GM13976 (cell line): ENCODE results near the gene TTC19.

ENCODE experiments used
- DNase-seq: peaks from one replicate; pipeline ENCODE4 v3.0.0; 2012; ENCODE audit warnings: low spot score
- CTCF ChIP-seq: IDR thresholded peaks from 2 replicates; pipeline ENCODE4 v1.5.1; 2012; ENCODE audit warnings: borderline replicate concordance, mild to moderate bottlenecking; ENCODE audit not compliant: insufficient read depth; ENCODE audit errors: extremely low read depth, missing control alignments, control extremely low read depth
- in situ Hi-C: fragments of 300-500 bp; cut with MboI; formaldehyde crosslinking; loops from one replicate; pipeline ENCODE4 v1.12.0; 2022; ENCODE audit warnings: low sequenced_read_pairs, mixed read lengths, inconsistent platforms; ENCODE audit not compliant: unreplicated experiment

The TTC19 gene

GRCh38 chr17:15966183-15966878 lies 33.3 kb upstream of the TTC19 start:
- in situ Hi-C loops: loop anchor here (25.0 kb wide), 1 partner anchor 129 kb away; no protein-coding TSS in a partner anchor
- no peak for DNase-seq

GRCh38 chr17:15966879-15967248 lies 32.8 kb upstream of the TTC19 start:
- in situ Hi-C loops: loop anchor here (25.0 kb wide), 1 partner anchor 130 kb away; no protein-coding TSS in a partner anchor
- TF ChIP-seq CTCF: no peak
- no peak for DNase-seq

More at GRCh38 chr17:15966183-15966878, 33.3 kb upstream of the TTC19 start:
- no peak for TF ChIP-seq CTCF

- in situ Hi-C loops: loop anchor here (25.0 kb wide), 1 partner anchor 131 kb away; no protein-coding TSS in a partner anchor
- DNase-seq: no peak
- no peak for TF ChIP-seq CTCF
These were observed 31.8 kb upstream of the TTC19 start for GRCh38 chr17:15967706-15968399.

GRCh38 chr17:15969463-15969862 lies 30.2 kb upstream of the TTC19 start:
- DNase-seq: no peak
- no peak for TF ChIP-seq CTCF
- in situ Hi-C loops: loop anchor here (25.0 kb wide), 1 partner anchor 132 kb away; no protein-coding TSS in a partner anchor

- in situ Hi-C loops: loop anchor here (25.0 kb wide), 1 partner anchor 133 kb away; no protein-coding TSS in a partner anchor
- no peak for TF ChIP-seq CTCF
These were observed 29.1 kb upstream of the TTC19 start for GRCh38 chr17:15970500-15970899.

GRCh38 chr17:15971098-15971678 lies 28.4 kb upstream of the TTC19 start:
- in situ Hi-C loops: loop anchor here (25.0 kb wide), 1 partner anchor 134 kb away; no protein-coding TSS in a partner anchor
- no peak for TF ChIP-seq CTCF
- no peak for DNase-seq

More at GRCh38 chr17:15970500-15970899, 29.1 kb upstream of the TTC19 start:
- no peak for DNase-seq
